Stimulated activated effector memory CD8-positive, alpha-beta T cell treated with anti-CD3 and anti-CD28 coated beads, Interleukin-12 subunit alpha, Interleukin-12 subunit beta, amount 100 ng/mL, for 72 hours (primary cell): ENCODE data around the gene MYH14.

Experiments
- ATAC-seq: fragments of 150-1000 bp; cut with Tn5 transposase; 2 replicates; pipeline ENCODE4 v1.10.0; 2021
- DNase-seq, 2 donors: peaks; one replicate each; pipeline ENCODE4 v3.0.0; 2021 to 2022; ENCODE audit warnings: low spot score in 2 of 2
- H3K27ac Mint-ChIP-seq: one replicate; pipeline ENCODE4 v1.8.0; 2022; ENCODE audit warnings: mild to moderate bottlenecking, mixed read lengths
- H3K36me3 Mint-ChIP-seq: one replicate; pipeline ENCODE4 v1.8.0; 2022; ENCODE audit warnings: mild to moderate bottlenecking, mixed read lengths
- H3K4me1 Mint-ChIP-seq: one replicate; pipeline ENCODE4 v1.8.0; 2022; ENCODE audit warnings: mixed read lengths
- H3K4me3 Mint-ChIP-seq: one replicate; pipeline ENCODE4 v1.8.0; 2022; ENCODE audit warnings: mild to moderate bottlenecking, mixed read lengths
- H3K9me3 Mint-ChIP-seq: one replicate; pipeline ENCODE4 v1.8.0; 2022; ENCODE audit warnings: mixed read lengths

Gene MYH14

DNA sequence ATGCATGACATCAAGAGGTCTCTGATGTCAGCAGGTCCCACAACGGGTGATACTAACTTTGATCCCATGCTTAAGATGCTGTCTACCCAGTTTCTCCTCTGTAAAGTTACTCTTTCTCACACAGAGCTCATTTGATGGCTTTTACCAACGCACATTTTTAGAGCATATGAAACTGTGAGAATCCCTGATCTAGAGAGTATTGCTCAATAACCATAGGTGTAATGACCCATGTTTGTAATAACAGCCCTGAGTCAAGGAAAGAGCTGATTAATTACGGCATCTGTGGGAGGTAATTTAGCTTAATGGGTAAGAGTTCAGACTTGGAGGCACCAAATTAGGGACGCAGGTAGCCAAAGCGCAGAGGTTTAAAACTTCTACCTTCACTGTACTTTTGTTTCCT is 22.3 kb upstream of the MYH14 start:
- no peaks in the 10 kb centered on the region for H3K36me3 Mint-ChIP-seq
- no peaks in the 10 kb centered on the region for H3K4me1 Mint-ChIP-seq
- DNase-seq (no peak), ATAC-seq (no peak)
- H3K9me3 Mint-ChIP-seq: no peaks in the 10 kb centered on the region
- H3K4me3 Mint-ChIP-seq: no peak overlapping the region
- H3K27ac Mint-ChIP-seq: no peak overlapping the region

DNA sequence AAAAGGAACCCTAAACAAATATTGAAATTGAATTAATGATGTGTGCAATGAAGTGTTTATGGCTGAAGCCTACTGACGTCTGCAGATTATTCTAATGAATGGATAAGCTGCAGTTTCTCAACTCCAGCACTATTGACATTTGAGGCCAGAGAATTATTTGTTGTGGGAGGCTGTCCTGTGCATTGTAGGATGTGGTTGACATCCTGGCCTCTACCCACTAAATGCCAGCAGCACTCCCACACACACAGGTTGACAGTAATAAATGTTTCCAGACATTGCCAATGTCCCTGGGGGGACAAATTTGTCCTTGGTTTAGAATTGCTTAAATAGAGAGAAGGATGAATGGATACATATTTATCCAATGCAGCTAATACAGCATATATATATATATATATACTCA is 19.2 kb upstream of the MYH14 start:
- ATAC-seq: no peak
- no peaks in the 10 kb centered on the region for H3K36me3 Mint-ChIP-seq

DNA sequence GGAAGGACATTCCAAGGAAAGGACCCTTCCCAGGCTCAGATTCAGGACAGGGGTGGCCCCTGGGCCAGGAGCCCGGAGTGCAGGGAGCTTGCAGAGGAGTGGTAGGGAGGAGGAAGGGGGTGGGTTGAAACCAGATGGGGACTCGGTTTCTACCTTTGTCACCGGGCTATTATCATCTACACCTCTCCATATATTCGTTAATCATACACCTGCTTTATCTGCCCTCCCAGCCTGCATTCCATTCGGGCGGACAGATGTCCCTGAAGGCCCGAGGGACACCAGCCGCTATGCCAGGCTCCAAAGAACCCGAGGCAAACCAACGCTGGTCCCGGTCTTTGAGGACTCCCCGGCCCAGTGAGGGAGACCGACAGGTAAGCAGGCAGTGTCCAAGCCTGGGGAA is 15.5 kb upstream of the MYH14 start:
- no peak for ATAC-seq
- Mint-ChIP-seq H3K9me3 (peaks cover 2% of the 10 kb centered on the region), H3K36me3 (no peaks in the 10 kb centered on the region), H3K4me1 (no peaks in the 10 kb centered on the region), H3K4me3 (no peak overlapping the region), H3K27ac (no peak overlapping the region)
- DNase-seq: no peak

More for the DNA sequence above, 19.2 kb upstream of the MYH14 start:
- no peak for DNase-seq
- Mint-ChIP-seq H3K4me3 (no peak overlapping the region), H3K27ac (no peak overlapping the region), H3K4me1 (no peaks in the 10 kb centered on the region), H3K9me3 (peaks cover 2% of the 10 kb centered on the region)

GRCh38 chr19:50189331-50189730 is 14.1 kb upstream of the MYH14 start:
- no peak overlapping the region for H3K4me3 Mint-ChIP-seq
- ATAC-seq (no peak), DNase-seq (no peak)
- no peak overlapping the region for H3K27ac Mint-ChIP-seq
- peaks cover 2% of the 10 kb centered on the region for H3K9me3 Mint-ChIP-seq
- H3K36me3 Mint-ChIP-seq: no peaks in the 10 kb centered on the region
- no peaks in the 10 kb centered on the region for H3K4me1 Mint-ChIP-seq

DNA sequence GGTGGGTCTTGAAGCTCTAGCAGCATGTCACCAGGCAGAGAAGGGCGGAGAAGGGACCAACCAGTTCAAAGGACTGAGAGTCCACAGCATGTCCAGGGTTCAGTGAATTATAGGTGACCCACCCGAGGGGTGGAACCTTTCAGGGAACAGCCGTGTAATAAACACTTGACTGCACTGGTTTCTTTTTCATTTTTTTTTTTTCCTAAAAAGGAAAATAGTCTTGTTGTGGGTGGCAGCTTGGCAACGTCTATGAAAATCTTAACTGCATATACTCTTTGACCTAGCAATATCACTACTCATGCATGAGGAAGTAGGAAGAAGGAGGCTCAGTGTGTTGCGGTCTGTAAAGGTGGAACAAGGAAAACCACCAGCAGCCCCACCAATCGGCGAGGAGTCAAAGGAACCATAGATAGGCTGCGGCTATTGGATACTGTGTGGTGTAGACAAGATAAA is 13.0 kb upstream of the MYH14 start:
- no peaks in the 10 kb centered on the region for H3K36me3 Mint-ChIP-seq

GRCh38 chr19:50191216-50191615 is 12.2 kb upstream of the MYH14 start:
- DNase-seq: no peak
- Mint-ChIP-seq H3K4me1 (no peaks in the 10 kb centered on the region), H3K9me3 (peaks cover 2% of the 10 kb centered on the region), H3K4me3 (no peak overlapping the region), H3K36me3 (no peaks in the 10 kb centered on the region), H3K27ac (no peak overlapping the region)
- ATAC-seq: no peak

More for the DNA sequence above, 13.0 kb upstream of the MYH14 start:
- H3K27ac Mint-ChIP-seq: no peak overlapping the region
- H3K4me3 Mint-ChIP-seq: no peak overlapping the region
- DNase-seq: no peak
- no peaks in the 10 kb centered on the region for H3K4me1 Mint-ChIP-seq
- peaks cover 2% of the 10 kb centered on the region for H3K9me3 Mint-ChIP-seq
- ATAC-seq: no peak

DNA sequence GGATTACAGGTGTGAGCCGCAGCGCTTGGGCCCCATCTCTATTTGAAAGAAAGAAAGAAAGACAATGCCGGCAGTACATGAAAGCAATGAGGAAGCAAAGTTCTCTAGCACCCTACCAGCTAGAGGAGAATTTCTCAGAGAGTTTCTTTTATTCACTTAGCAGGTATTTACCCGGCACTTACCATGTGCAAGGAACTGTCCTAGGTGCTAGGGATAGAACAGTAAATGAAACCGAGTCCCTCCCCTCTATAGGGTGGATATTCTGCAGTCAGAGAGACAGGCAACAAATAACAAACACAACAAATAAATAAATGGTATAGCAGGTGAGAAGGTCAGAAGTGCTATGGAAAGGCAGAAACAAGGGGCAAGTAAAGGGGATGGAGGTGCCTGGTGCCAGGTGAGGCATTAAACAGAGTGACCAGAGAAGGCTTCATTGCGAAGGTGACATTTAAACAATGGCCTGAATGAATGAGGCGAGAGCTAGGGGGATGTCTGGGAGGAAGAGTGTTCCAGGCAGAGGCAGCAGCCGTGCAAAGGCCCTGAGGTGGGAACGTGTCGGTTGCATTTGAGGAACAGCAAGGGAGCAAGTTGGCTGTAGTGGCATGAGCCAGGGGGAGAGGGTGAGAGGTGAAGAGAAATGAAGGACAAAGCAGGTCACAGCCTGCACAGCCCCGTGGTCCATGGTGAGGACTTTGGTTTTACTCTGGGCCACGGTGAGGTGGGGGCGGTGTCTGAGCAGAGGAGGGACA is 10.8 kb upstream of the MYH14 start:
- no peaks in the 10 kb centered on the region for H3K36me3 Mint-ChIP-seq
- DNase-seq (no peak), ATAC-seq (no peak)
- no peak overlapping the region for H3K4me3 Mint-ChIP-seq
- no peak overlapping the region for H3K27ac Mint-ChIP-seq
- H3K9me3 Mint-ChIP-seq: no peaks in the 10 kb centered on the region
- H3K4me1 Mint-ChIP-seq: no peaks in the 10 kb centered on the region

- H3K4me3 Mint-ChIP-seq: no peak overlapping the region
- ATAC-seq: no peak
- H3K36me3 Mint-ChIP-seq: no peaks in the 10 kb centered on the region
- H3K4me1 Mint-ChIP-seq: no peaks in the 10 kb centered on the region
- H3K27ac Mint-ChIP-seq: no peak overlapping the region
- DNase-seq: no peak
- H3K9me3 Mint-ChIP-seq: no peaks in the 10 kb centered on the region
Observed at GRCh38 chr19:50195224-50195623, 8.2 kb upstream of the MYH14 start.

GRCh38 chr19:50196322-50196932 is 7.0 kb upstream of the MYH14 start:
- Mint-ChIP-seq H3K9me3 (no peaks in the 10 kb centered on the region), H3K36me3 (no peaks in the 10 kb centered on the region), H3K27ac (no peak overlapping the region)

GRCh38 chr19:50197348-50197747 is 6.1 kb upstream of the MYH14 start:
- H3K36me3 Mint-ChIP-seq: no peaks in the 10 kb centered on the region
- no peak overlapping the region for H3K4me3 Mint-ChIP-seq
- no peak for DNase-seq
- no peaks in the 10 kb centered on the region for H3K9me3 Mint-ChIP-seq
- no peaks in the 10 kb centered on the region for H3K4me1 Mint-ChIP-seq
- ATAC-seq: no peak
- H3K27ac Mint-ChIP-seq: no peak overlapping the region

More at GRCh38 chr19:50196322-50196932, 7.0 kb upstream of the MYH14 start:
- no peaks in the 10 kb centered on the region for H3K4me1 Mint-ChIP-seq
- DNase-seq (no peak), ATAC-seq (no peak)
- H3K4me3 Mint-ChIP-seq: no peak overlapping the region

- Mint-ChIP-seq H3K9me3 (no peaks in the 10 kb centered on the region), H3K4me1 (no peaks in the 10 kb centered on the region), H3K27ac (no peak overlapping the region), H3K4me3 (no peak overlapping the region), H3K36me3 (no peaks in the 10 kb centered on the region)
- no peak for DNase-seq
- ATAC-seq: no peak
Observed at GRCh38 chr19:50198431-50199258, 4.8 kb upstream of the MYH14 start.

- Mint-ChIP-seq H3K4me3 (no peak overlapping the region), H3K9me3 (no peaks in the 10 kb centered on the region), H3K27ac (no peak overlapping the region), H3K4me1 (no peaks in the 10 kb centered on the region), H3K36me3 (no peaks in the 10 kb centered on the region)
- ATAC-seq: no peak
- DNase-seq: no peak
Observed at GRCh38 chr19:50199259-50199555, 4.2 kb upstream of the MYH14 start.

DNA sequence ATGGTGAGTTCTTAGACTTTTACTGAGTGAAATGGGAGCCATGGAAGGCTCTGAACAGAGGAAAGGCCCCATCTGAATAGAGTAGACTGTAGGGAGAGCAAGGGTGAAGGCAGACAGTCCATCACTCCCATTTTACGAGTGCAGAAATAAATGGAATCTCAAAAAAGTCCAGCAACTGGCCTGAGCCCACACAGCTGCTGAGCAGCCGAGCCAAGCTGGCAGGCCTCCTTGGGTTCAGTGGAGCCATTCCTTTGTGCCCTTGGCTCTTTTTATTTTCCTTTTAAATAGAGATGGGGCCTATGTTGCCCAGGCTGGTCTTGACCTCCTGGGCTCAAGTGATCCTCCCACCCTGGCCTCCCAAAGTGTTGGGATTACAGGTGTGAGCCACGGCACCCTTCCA is 1.0 kb upstream of the MYH14 start:
- Mint-ChIP-seq H3K9me3 (peaks cover 2% of the 10 kb centered on the region), H3K36me3 (no peaks in the 10 kb centered on the region), H3K27ac (no peak overlapping the region), H3K4me3 (no peak overlapping the region), H3K4me1 (no peaks in the 10 kb centered on the region)
- ATAC-seq (no peak), DNase-seq (no peak)

- Mint-ChIP-seq H3K36me3 (no peaks in the 10 kb centered on the region), H3K4me3 (no peak overlapping the region), H3K27ac (no peak overlapping the region), H3K4me1 (no peaks in the 10 kb centered on the region), H3K9me3 (peaks cover 2% of the 10 kb centered on the region)
- DNase-seq: no peak
- no peak for ATAC-seq
Observed at GRCh38 chr19:50202962-50203280, 501 bp upstream of the MYH14 start.

DNA sequence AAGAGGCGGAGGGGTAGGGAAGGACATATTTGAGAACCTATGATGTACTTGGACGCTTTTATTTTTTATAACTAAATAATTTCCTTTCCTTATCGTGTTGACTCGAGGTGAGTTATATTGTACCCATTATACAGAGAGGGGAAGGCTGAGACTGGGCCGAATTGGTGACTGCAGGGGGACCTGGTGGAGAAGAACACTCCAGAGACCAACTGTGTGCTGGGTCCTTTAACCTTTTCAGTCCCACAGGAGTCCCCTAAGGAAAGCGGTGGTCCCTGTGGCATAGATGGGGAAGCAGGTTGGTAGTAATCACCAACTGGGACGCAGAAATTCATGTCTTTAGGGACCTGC is 633 bp downstream of the MYH14 start:
- Mint-ChIP-seq H3K4me1 (no peaks in the 10 kb centered on the region), H3K36me3 (no peaks in the 10 kb centered on the region), H3K27ac (no peak overlapping the region), H3K4me3 (no peak overlapping the region), H3K9me3 (peaks cover 2% of the 10 kb centered on the region)
- no peak for DNase-seq
- no peak for ATAC-seq
